GM19328 (cell line): Measurements from ENCODE around the gene NR2F6.

Experiments
- ATAC-seq: cut with Tn5 transposase; IDR thresholded peaks from one replicate; pipeline ENCODE4 v1.9.1; 2021; ENCODE audit warnings: mild to moderate bottlenecking, moderate library complexity; ENCODE audit not compliant: unreplicated experiment

The NR2F6 gene

GRCh38 chr19:17183271-17183761 is 62.4 kb downstream of the NR2F6 start:
- ATAC-seq, result no peak
